Measurements from ENCODE around the gene VCAN.

GRCh38 chr5:83562791-83563557 is 91.4 kb downstream of the VCAN start:
- TF ChIP-seq CTCF (IDR thresholded peaks at IDR 0.05), result no peak
- no peak for TF ChIP-seq POLR2AphosphoS5 (IDR thresholded peaks at IDR 0.05; ENCODE audit: insufficient read depth in 1 of 2, low read depth in 1 of 2)
